Duodenal mucosa (tissue), 2 donors: ENCODE results near the gene SMIM14.
A peak's percentile ranks its signal among the peaks of the same experiment; 100 is the strongest.
"Not testable (repeated sequence)": the region's sequence is repeated elsewhere in the genome, so short reads cannot be mapped to it uniquely, and the experiment has no call there.

Experiments
- H3K27ac ChIP-seq: one replicate; pipeline ENCODE4 v1.7.0; 2013; ENCODE audit warnings: low read depth, low read length
- H3K27me3 ChIP-seq, 2 donors: one replicate each; pipeline ENCODE4 v1.7.0; 2013; ENCODE audit warnings: low read length in 2 of 2, control low read depth in 1 of 2; ENCODE audit not compliant: insufficient read depth in 2 of 2, control insufficient read depth in 1 of 2
- H3K36me3 ChIP-seq, 2 donors: one replicate each; pipeline ENCODE4 v1.7.0; 2013; ENCODE audit warnings: low read length in 2 of 2, control low read depth in 1 of 2; ENCODE audit not compliant: insufficient read depth in 2 of 2, control insufficient read depth in 1 of 2
- H3K4me1 ChIP-seq, 2 donors: one replicate each; pipeline ENCODE4 v1.7.0; 2013; ENCODE audit warnings: low read length in 2 of 2, control low read depth in 1 of 2; ENCODE audit not compliant: insufficient read depth in 2 of 2, control insufficient read depth in 1 of 2
- H3K4me3 ChIP-seq, 2 donors: one replicate each; pipeline ENCODE4 v1.7.0; 2013; ENCODE audit warnings: low read length in 2 of 2, low read depth in 1 of 2
- H3K9ac ChIP-seq, 2 donors: one replicate each; pipeline ENCODE4 v1.7.0; 2013; ENCODE audit warnings: low read length in 2 of 2, low read depth in 1 of 2
- H3K9me3 ChIP-seq, 2 donors: one replicate each; pipeline ENCODE4 v1.7.0; 2013; ENCODE audit warnings: low read length in 2 of 2, control low read depth in 1 of 2; ENCODE audit not compliant: control insufficient read depth in 1 of 2

Gene SMIM14

GRCh38 chr4:39626913-39627312 is 11.8 kb downstream of the SMIM14 start:
- no peak overlapping the region for H3K27ac ChIP-seq
- no peak overlapping the region for H3K4me3 ChIP-seq
- peaks cover 0 to 2% of the 10 kb centered on the region in 2 donors for H3K36me3 ChIP-seq
- no peak overlapping the region for H3K9ac ChIP-seq
- peaks cover 0 to 9% of the 10 kb centered on the region in 2 donors for H3K4me1 ChIP-seq
- H3K27me3 ChIP-seq, result no peaks in the 10 kb centered on the region
- H3K9me3 ChIP-seq, result no peaks in the 10 kb centered on the region

GRCh38 chr4:39626261-39626660 is 12.4 kb downstream of the SMIM14 start:
- H3K9ac ChIP-seq, result no peak overlapping the region
- H3K4me1 ChIP-seq, result peaks cover 0 to 14% of the 10 kb centered on the region in 2 donors
- no peak overlapping the region for H3K4me3 ChIP-seq
- no peaks in the 10 kb centered on the region for H3K9me3 ChIP-seq
- no peaks in the 10 kb centered on the region for H3K27me3 ChIP-seq
- peaks cover 0 to 2% of the 10 kb centered on the region in 2 donors for H3K36me3 ChIP-seq
- no peak overlapping the region for H3K27ac ChIP-seq

- Histone ChIP-seq H3K4me3 (no peak overlapping the region), H3K4me1 (peaks cover 0 to 14% of the 10 kb centered on the region in 2 donors), H3K9me3 (no peaks in the 10 kb centered on the region), H3K36me3 (peaks cover 0 to 2% of the 10 kb centered on the region in 2 donors), H3K27ac (no peak overlapping the region), H3K27me3 (no peaks in the 10 kb centered on the region), H3K9ac (no peak overlapping the region)
These were observed 17.1 kb downstream of the SMIM14 start for GRCh38 chr4:39621582-39621981.

GRCh38 chr4:39620551-39621313 is 17.9 kb downstream of the SMIM14 start:
- Histone ChIP-seq H3K27ac (no peak overlapping the region), H3K36me3 (peaks cover 0 to 1% of the 10 kb centered on the region in 2 donors), H3K4me3 (no peak overlapping the region), H3K9me3 (no peaks in the 10 kb centered on the region), H3K27me3 (no peaks in the 10 kb centered on the region), H3K4me1 (peaks cover 0 to 14% of the 10 kb centered on the region in 2 donors), H3K9ac (no peak overlapping the region)

- no peaks in the 10 kb centered on the region for H3K36me3 ChIP-seq
- H3K27ac ChIP-seq, result no peak overlapping the region
- H3K4me1 ChIP-seq, result peaks cover 0 to 6% of the 10 kb centered on the region in 2 donors
- H3K4me3 ChIP-seq, result no peak overlapping the region
- H3K27me3 ChIP-seq, result no peaks in the 10 kb centered on the region
- no peak overlapping the region for H3K9ac ChIP-seq
- H3K9me3 ChIP-seq, result no peaks in the 10 kb centered on the region
These were observed 21.1 kb downstream of the SMIM14 start for GRCh38 chr4:39617534-39617933.

- Histone ChIP-seq H3K27ac (no peak overlapping the region), H3K4me1 (peaks cover 0 to 3% of the 10 kb centered on the region in 2 donors), H3K9ac (no peak overlapping the region), H3K27me3 (no peaks in the 10 kb centered on the region), H3K9me3 (no peaks in the 10 kb centered on the region), H3K4me3 (no peak overlapping the region), H3K36me3 (no peaks in the 10 kb centered on the region)
These were observed 22.0 kb downstream of the SMIM14 start for GRCh38 chr4:39616651-39617050.

- H3K9ac ChIP-seq, H3K27ac ChIP-seq, H3K9me3 ChIP-seq, H3K27me3 ChIP-seq, H3K4me3 ChIP-seq, H3K36me3 ChIP-seq, H3K4me1 ChIP-seq: not testable (repeated sequence)
These were observed 22.6 kb downstream of the SMIM14 start for GRCh38 chr4:39616112-39616511.

- no peak overlapping the region for H3K27ac ChIP-seq
- no peaks in the 10 kb centered on the region for H3K27me3 ChIP-seq
- no peaks in the 10 kb centered on the region for H3K36me3 ChIP-seq
- peaks cover 0 to 2% of the 10 kb centered on the region in 2 donors for H3K4me1 ChIP-seq
- H3K9ac ChIP-seq, result no peak overlapping the region
- no peaks in the 10 kb centered on the region for H3K9me3 ChIP-seq
- no peak overlapping the region for H3K4me3 ChIP-seq
These were observed 24.0 kb downstream of the SMIM14 start for GRCh38 chr4:39614487-39615162.

- H3K9ac ChIP-seq, result no peak overlapping the region
- H3K36me3 ChIP-seq, result no peaks in the 10 kb centered on the region
- no peaks in the 10 kb centered on the region for H3K27me3 ChIP-seq
- no peak overlapping the region for H3K27ac ChIP-seq
- no peaks in the 10 kb centered on the region for H3K9me3 ChIP-seq
- H3K4me3 ChIP-seq, result no peak overlapping the region
- peaks cover 0 to 8% of the 10 kb centered on the region in 2 donors for H3K4me1 ChIP-seq
These were observed 25.5 kb downstream of the SMIM14 start for GRCh38 chr4:39613093-39613656.

GRCh38 chr4:39609454-39609931 is 29.2 kb downstream of the SMIM14 start:
- H3K9ac ChIP-seq, result no peak overlapping the region
- H3K27me3 ChIP-seq, result no peaks in the 10 kb centered on the region
- H3K4me1 ChIP-seq, result peaks cover 0 to 8% of the 10 kb centered on the region in 2 donors
- H3K27ac ChIP-seq, result peak overlapping the region; percentile 13
- peaks cover 0 to 2% of the 10 kb centered on the region in 2 donors for H3K36me3 ChIP-seq
- no peak overlapping the region for H3K4me3 ChIP-seq
- no peaks in the 10 kb centered on the region for H3K9me3 ChIP-seq
